ENCODE results near the gene PAQR4. TPM values are rescaled to one million over a fixed set of nuclear protein-coding genes. Genes with fewer than 3 reads are reported as not detected.

Gene PAQR4
- total and polyA plus RNA-seq, 12 donors, result 3.7 to 17.9 (median 7.1) TPM

- Histone ChIP-seq H3K27ac (no peak overlapping the region), H3K9me3 (no peaks in the 10 kb centered on the region), H3K4me1 (peaks cover 16 to 73% (median 51%) of the 10 kb centered on the region in 9 donors), H3K36me3 (no peaks in the 10 kb centered on the region), H3K27me3 (peaks cover 53 to 77% (median 71%) of the 10 kb centered on the region in 7 donors), H3K4me3 (peak overlapping the region in 8 of 10 donors; percentile 5 to 37 (median 24))
- WGBS, 2 donors, result 48 to 55% methylated on average over 39 of the region's 39 CpGs
- intact Hi-C loops (cut with DNase I), result no loop called here
- no peak for TF ChIP-seq CTCF (IDR thresholded peaks at IDR 0.05)
- no peak for DNase-seq
- ATAC-seq, result no peak
Observed at GRCh38 chr16:2966043-2966807, 2.9 kb upstream of the PAQR4 start.

- peaks cover 0 to 2% (median 0%) of the 10 kb centered on the region in 9 donors for H3K36me3 ChIP-seq
- ATAC-seq (no peak), DNase-seq (no peak)
- WGBS, 2 donors, result 2% methylated on average over 42 to 46 of the region's 46 CpGs
- no peaks in the 10 kb centered on the region for H3K9me3 ChIP-seq
- intact Hi-C loops (cut with DNase I), result no loop called here
- H3K27me3 ChIP-seq, result peaks cover 51 to 71% (median 65%) of the 10 kb centered on the region in 7 donors
- H3K4me1 ChIP-seq, result peaks cover 16 to 71% (median 55%) of the 10 kb centered on the region in 9 donors
- peak overlapping the region in 9 of 10 donors; percentile 5 to 37 (median 20) for H3K4me3 ChIP-seq
- TF ChIP-seq CTCF (IDR thresholded peaks at IDR 0.05), result peak in 4 of 9 donors; percentile 7 to 41 (median 24)
- no peak overlapping the region for H3K27ac ChIP-seq
Observed at GRCh38 chr16:2966808-2967191, 2.3 kb upstream of the PAQR4 start.

GRCh38 chr16:2967211-2967631 lies 1.9 kb upstream of the PAQR4 start:
- intact Hi-C loops (cut with DNase I), result no loop called here
- TF ChIP-seq CTCF (IDR thresholded peaks at IDR 0.05), result peak in 1 of 9 donors; percentile 0
- Histone ChIP-seq H3K27ac (no peak overlapping the region), H3K9me3 (no peaks in the 10 kb centered on the region), H3K4me3 (peak overlapping the region in 8 of 10 donors; percentile 5 to 37 (median 24)), H3K36me3 (peaks cover 0 to 6% (median 0%) of the 10 kb centered on the region in 9 donors), H3K27me3 (peaks cover 51 to 67% (median 61%) of the 10 kb centered on the region in 7 donors), H3K4me1 (peaks cover 16 to 70% (median 58%) of the 10 kb centered on the region in 9 donors)
- DNase-seq, result no peak
- 10 to 13% methylated on average over 34 to 51 of the region's 51 CpGs for WGBS, 2 donors
- ATAC-seq, result no peak

- H3K27ac ChIP-seq, result no peak overlapping the region
- H3K27me3 ChIP-seq, result peaks cover 51 to 62% (median 56%) of the 10 kb centered on the region in 7 donors
- DNase-seq (no peak), ATAC-seq (no peak)
- H3K4me3 ChIP-seq, result no peak overlapping the region
- peaks cover 0 to 12% (median 0%) of the 10 kb centered on the region in 9 donors for H3K36me3 ChIP-seq
- intact Hi-C loops (cut with DNase I), result no loop called here
- TF ChIP-seq CTCF (IDR thresholded peaks at IDR 0.05), result no peak
- no peaks in the 10 kb centered on the region for H3K9me3 ChIP-seq
- peaks cover 16 to 70% (median 58%) of the 10 kb centered on the region in 9 donors for H3K4me1 ChIP-seq
- WGBS, 2 donors, result 45% methylated on average over 31 to 33 of the region's 33 CpGs
Observed at GRCh38 chr16:2967721-2968161, 1.4 kb upstream of the PAQR4 start.
